HFFc6 (cell line): ENCODE measurements around the gene RILPL2. TPM values are rescaled to one million over a fixed set of nuclear protein-coding genes. Genes with fewer than 3 reads are reported as not detected.

Experiments used
- DNase-seq: peaks from one replicate; pipeline ENCODE4 v3.0.0-alpha.2; 2018
- H3K27ac Mint-ChIP-seq: 2 replicates; pipeline ENCODE4 v1.8.0; 2020; ENCODE audit warnings: mild to moderate bottlenecking, mixed read lengths
- H3K27me3 Mint-ChIP-seq: 2 replicates; pipeline ENCODE4 v1.8.0; 2021; ENCODE audit warnings: mild to moderate bottlenecking, moderate library complexity, mixed read lengths; ENCODE audit not compliant: insufficient read depth
- H3K36me3 Mint-ChIP-seq: 2 replicates; pipeline ENCODE4 v1.8.0; 2021; ENCODE audit warnings: low read depth, mixed read lengths
- H3K4me1 Mint-ChIP-seq: 2 replicates; pipeline ENCODE4 v1.8.0; 2020; ENCODE audit warnings: low read depth, mixed read lengths
- H3K4me3 Mint-ChIP-seq: 2 replicates; pipeline ENCODE4 v1.8.0; 2020; ENCODE audit warnings: mild to moderate bottlenecking, moderate library complexity, mixed read lengths
- H3K9me3 Mint-ChIP-seq: 2 replicates; pipeline ENCODE4 v1.8.0; 2020; ENCODE audit warnings: mild to moderate bottlenecking, mixed read lengths
- CTCF ChIP-seq: fragments of 200-600 bp; sonication (generic); IDR thresholded peaks from 2 replicates; pipeline ENCODE4 v1.5.0; 2021; ENCODE audit warnings: antibody characterized with exemption, mild to moderate bottlenecking
- total RNA-seq, 6 experiments: library from RNA; stranded (reverse); fragmentation: NEBNext Ultra II Directional; extraction: Animal tissue kit (Norgen Biotek cat#: 25700); gene quantifications; 2 replicates in 1 of 6; 3 replicates in 5 of 6; pipeline ENCODE4 v1.2.3, GENCODE V29; 2021

Gene RILPL2
- total RNA-seq, 6 experiments from 2014 or later: 4.4 to 6.0 (median 5.5) TPM

- Mint-ChIP-seq H3K27ac (peak overlapping the region; percentile 84; the same call in 1 of the 2 replicates), H3K9me3 (no peaks in the 10 kb centered on the region), H3K36me3 (peaks cover 37% of the 10 kb centered on the region)
These were observed 39.5 kb downstream of the RILPL2 start for GRCh38 chr12:123396954-123397353.

GRCh38 chr12:123396543-123396942, 39.9 kb downstream of the RILPL2 start:
- no peak for TF ChIP-seq CTCF
- no peak overlapping the region for H3K4me3 Mint-ChIP-seq
- peaks cover 41% of the 10 kb centered on the region for H3K36me3 Mint-ChIP-seq

More at GRCh38 chr12:123396954-123397353, 39.5 kb downstream of the RILPL2 start:
- peaks cover 44% of the 10 kb centered on the region for H3K4me1 Mint-ChIP-seq
- no peak for TF ChIP-seq CTCF
- no peak overlapping the region for H3K4me3 Mint-ChIP-seq
- H3K27me3 Mint-ChIP-seq: no peaks in the 10 kb centered on the region
- DNase-seq: no peak

GRCh38 chr12:123395236-123395635, 41.2 kb downstream of the RILPL2 start:
- peaks cover 61% of the 10 kb centered on the region for H3K4me1 Mint-ChIP-seq
- peak overlapping the region; percentile 51; the same call in 1 of the 2 replicates for H3K27ac Mint-ChIP-seq
- no peak for TF ChIP-seq CTCF
- no peak overlapping the region for H3K4me3 Mint-ChIP-seq
- no peaks in the 10 kb centered on the region for H3K27me3 Mint-ChIP-seq
- H3K36me3 Mint-ChIP-seq: peaks cover 54% of the 10 kb centered on the region
- H3K9me3 Mint-ChIP-seq: no peaks in the 10 kb centered on the region
- DNase-seq: no peak

More at GRCh38 chr12:123396543-123396942, 39.9 kb downstream of the RILPL2 start:
- Mint-ChIP-seq H3K27me3 (no peaks in the 10 kb centered on the region), H3K4me1 (peaks cover 48% of the 10 kb centered on the region), H3K9me3 (no peaks in the 10 kb centered on the region), H3K27ac (peak overlapping the region; percentile 26)
- no peak for DNase-seq

GRCh38 chr12:123393747-123394146, 42.7 kb downstream of the RILPL2 start:
- no peak overlapping the region for H3K4me3 Mint-ChIP-seq
- H3K9me3 Mint-ChIP-seq: no peaks in the 10 kb centered on the region
- no peak for DNase-seq
- no peak for TF ChIP-seq CTCF
- no peak overlapping the region; the same call in 1 of the 2 replicates for H3K27ac Mint-ChIP-seq
- H3K4me1 Mint-ChIP-seq: peaks cover 60% of the 10 kb centered on the region
- peaks cover 54% of the 10 kb centered on the region for H3K36me3 Mint-ChIP-seq
- no peaks in the 10 kb centered on the region for H3K27me3 Mint-ChIP-seq

GRCh38 chr12:123391546-123392343, 44.7 kb downstream of the RILPL2 start:
- H3K27me3 Mint-ChIP-seq: peaks cover 2% of the 10 kb centered on the region
- no peak for TF ChIP-seq CTCF
- peak overlapping the region; percentile 52 for H3K27ac Mint-ChIP-seq
- peaks cover 54% of the 10 kb centered on the region for H3K36me3 Mint-ChIP-seq
- H3K4me3 Mint-ChIP-seq: peak overlapping the region; percentile 34
- no peak for DNase-seq
- H3K4me1 Mint-ChIP-seq: peaks cover 61% of the 10 kb centered on the region
- H3K9me3 Mint-ChIP-seq: no peaks in the 10 kb centered on the region
